C1 segment of cervical spinal cord (tissue), 14 donors: ENCODE data around the gene FBXO11.
A peak's percentile ranks its signal among the peaks of the same experiment; 100 is the strongest.
"Not testable (repeated sequence)": the region's sequence is repeated elsewhere in the genome, so short reads cannot be mapped to it uniquely, and the experiment has no call there.

Source experiments
- DNase-seq, 14 donors: peaks; one replicate each; lab custom pipeline; 2025; lab: John Stamatoyannopoulos, UW

FBXO11 gene

GRCh38 chr2:47897883-47898731 lies 8.2 kb downstream of the FBXO11 start:
- no peak for DNase-seq

DNA sequence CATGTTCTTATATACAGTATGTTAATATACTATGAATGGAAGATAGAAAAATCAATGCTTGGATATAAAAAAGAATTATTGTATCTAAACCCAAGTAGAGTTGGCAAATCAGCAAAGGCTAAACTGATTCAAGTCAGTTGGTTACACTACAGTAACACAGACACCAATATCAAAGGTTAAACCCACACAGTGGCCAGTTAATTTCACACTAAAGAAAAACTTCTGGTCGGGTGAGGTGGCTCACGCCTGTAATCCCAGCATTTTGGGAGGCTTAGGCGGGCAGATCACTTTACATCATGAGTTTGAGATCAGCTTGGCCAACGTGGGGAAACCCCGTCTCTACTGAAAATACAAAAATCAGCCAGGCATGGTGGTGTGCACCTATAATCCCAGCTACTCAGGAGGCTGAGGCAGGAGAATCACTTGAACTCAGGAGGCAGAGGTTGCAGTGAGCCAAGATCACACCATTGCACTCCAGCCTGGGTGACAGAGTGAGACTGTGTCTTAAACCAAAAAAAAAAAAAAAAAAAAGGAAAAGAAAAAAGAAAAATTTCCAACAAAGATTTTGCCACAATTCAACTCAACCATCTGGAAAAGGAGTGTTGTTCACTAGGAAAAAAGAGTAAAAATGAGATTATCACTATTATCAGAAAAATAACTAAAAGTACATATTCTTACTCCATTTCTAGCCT lies 9.0 kb downstream of the FBXO11 start:
- DNase-seq: not testable (repeated sequence)

DNA sequence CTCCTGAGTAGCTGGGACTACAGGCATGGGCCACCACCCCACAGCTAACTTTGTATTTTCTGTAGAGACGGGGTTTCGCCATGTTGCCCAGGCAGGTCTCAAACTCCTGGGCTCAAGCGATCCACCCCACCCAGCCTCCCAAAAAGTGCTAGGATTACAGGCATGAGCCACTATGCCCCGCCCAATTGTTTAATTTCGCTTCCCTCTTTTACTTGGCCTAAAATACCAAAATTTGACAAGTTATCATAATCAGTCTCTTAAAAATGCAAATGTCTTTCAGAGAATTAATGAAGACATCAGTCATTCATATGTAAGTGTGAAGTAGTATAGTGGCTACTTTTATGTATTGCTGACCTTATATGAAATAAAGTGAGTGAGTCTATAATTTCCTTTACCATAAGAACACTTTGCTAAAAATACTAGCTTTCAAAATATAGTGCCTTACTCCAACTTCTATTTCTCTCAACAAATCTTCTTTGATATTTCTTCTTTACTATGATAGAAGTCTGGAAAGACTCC lies 9.8 kb downstream of the FBXO11 start:
- DNase-seq: no peak

GRCh38 chr2:47893771-47894170 lies 12.5 kb downstream of the FBXO11 start:
- DNase-seq: no peak

DNA sequence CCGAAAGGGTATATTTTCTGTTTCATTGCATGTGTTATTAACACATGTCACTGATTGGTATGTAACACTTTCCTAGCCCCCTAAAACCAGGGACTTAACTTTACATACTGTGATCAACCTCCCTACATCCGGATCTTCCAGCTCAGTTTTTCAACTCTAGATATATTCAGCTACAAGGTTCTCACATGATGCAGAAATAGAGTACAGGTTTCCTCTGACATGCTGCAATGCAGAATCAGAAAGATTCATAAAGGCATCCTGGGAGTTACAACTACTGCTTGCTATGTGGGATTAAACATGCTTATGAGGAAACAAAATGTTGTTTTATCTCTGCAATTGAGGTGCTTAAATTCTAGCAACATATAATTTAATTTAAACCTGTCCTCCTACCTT lies 14.0 kb downstream of the FBXO11 start:
- DNase-seq: no peak

DNA sequence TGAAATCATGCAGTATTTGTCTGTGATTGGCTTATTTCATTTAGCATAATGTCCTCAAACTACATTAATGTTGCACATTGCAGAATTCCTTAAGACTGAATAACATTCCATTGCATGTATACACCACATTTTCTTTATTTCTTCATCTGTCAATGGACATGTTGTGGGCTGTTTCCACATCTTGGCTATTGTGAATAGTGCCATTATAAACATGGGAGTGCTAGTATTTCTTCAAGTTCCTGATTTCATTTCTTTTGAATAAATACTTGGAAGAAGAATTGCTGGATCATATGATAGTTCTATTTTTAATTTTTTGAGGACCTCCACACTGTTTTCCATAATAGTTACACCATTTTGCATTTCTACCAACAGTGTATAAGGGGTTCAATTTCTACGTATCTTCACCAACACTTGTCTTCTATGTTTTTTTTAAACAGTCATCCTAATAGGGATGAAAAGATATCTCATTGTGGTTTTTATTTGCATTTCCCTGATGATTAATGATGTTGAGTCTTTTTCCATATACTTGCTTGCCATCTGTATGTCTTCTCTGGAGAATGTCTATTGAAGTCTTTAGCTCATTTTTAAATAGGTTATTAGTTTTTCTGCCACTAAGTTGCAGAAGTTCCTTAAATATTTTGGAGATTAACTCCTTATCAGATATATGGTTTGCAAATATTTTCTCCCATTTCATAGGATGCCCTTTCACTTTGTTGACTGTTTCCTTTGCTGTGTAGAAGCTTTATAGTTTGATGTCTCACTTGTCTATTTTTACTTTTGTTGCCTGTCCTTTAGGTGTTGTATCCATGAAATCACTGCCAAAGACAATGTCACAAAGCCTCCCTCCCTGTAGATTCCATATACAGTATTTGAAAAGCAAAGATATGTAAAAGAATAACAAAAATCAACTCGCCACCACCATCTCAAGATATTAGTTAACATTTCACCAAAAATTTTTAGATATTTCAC lies 14.6 kb downstream of the FBXO11 start:
- no peak for DNase-seq

DNA sequence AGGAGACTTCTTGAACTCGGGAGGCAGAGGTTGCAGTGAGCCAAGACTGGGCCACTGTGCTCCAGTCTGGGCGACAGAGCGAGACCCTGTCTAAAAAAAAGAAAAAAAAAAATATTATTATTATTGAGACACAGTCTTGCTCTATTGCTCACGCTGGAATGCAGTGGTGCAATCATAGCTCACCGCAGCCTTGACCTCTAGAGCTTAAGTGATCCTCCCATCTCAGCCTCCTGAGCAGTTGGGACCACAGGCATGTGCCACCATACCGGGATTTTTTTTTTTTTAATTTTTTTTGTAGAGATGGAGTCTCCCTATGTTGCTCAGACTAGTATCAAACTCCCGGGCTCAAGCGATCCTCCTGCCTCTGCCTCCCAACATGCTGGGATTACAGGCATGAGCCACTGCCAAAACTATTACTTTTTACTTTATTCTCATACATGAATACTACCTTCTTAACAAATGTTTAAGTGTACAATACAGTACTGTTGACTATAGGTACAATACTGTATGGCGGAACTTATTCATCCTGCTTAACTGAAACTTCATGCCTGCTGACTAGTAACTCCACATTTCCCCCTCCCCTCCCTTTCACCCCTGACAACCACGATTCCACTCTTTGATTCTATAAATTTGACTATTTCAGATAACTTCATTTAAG lies 15.5 kb downstream of the FBXO11 start:
- DNase-seq: no peak

DNA sequence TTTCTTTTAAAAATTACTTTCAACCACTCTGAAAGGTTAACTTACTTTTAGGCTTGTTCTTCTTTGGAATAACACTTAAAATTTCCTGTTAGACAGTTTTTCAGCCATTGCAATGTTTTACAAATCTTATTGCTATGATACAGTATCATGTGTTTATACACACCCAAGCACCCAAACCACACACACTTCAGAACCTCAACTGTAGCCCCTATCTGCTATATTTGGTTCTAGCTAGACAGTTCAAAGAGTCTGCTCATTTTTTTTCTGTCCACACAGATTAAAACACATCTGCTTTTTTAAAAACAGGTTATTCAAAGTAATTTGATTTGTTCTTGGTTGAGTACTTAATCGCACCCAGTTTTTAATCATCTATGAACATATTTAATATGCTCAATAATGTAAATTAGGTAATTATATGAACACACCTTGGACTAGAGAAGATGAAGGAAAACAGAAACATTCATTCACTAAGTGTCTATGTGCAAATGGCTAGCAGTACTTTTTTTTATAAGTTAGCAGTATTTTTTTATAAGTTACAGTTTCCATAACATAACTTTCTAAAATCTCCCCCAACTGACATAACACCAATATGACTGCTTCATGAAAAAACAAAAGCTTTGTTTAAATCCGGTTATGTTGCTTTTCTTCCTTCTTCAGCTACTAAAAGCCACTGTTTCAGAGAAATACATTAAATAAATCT lies 17.6 kb downstream of the FBXO11 start:
- no peak for DNase-seq

DNA sequence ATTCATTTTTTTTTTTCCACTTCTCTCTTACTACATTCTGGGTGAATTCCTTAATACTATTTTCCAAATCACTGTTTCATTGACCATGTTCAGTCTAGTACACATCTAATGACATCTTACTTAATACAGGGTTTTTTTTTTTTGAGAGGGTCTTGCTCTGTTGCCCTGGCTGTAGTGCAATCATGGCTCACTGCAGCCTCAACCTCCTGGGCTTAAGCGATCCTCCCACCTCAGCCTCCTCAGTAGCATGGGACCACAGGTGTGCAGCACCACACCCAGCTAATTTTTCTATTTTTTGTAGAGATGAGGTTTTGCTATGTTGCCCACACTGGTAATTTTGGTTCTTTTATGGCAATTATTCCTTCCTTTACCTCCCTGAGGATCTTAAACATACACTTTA lies 29.4 kb downstream of the FBXO11 start:
- no peak for DNase-seq

DNA sequence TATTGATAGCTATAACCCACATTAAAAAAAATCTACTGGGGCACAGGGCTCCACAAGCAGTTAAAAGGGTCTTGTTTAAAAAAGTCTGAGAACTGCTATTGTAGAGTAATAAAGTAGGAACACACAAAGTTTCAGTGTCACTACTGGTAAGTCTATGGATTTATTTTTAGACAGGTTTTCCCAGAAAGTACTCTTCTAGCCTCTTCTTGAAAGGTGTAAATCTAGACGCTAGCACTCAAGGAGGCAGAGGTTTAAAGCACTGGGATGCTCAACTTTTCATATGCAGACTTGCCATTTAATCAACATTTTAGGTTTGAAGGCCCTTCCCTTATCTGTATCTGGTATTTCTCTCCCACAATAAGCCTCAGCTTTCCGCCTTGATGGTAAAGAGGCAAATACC lies 33.4 kb downstream of the FBXO11 start:
- DNase-seq: no peak

GRCh38 chr2:47870641-47871540 lies 35.4 kb downstream of the FBXO11 start:
- DNase-seq: no peak

DNA sequence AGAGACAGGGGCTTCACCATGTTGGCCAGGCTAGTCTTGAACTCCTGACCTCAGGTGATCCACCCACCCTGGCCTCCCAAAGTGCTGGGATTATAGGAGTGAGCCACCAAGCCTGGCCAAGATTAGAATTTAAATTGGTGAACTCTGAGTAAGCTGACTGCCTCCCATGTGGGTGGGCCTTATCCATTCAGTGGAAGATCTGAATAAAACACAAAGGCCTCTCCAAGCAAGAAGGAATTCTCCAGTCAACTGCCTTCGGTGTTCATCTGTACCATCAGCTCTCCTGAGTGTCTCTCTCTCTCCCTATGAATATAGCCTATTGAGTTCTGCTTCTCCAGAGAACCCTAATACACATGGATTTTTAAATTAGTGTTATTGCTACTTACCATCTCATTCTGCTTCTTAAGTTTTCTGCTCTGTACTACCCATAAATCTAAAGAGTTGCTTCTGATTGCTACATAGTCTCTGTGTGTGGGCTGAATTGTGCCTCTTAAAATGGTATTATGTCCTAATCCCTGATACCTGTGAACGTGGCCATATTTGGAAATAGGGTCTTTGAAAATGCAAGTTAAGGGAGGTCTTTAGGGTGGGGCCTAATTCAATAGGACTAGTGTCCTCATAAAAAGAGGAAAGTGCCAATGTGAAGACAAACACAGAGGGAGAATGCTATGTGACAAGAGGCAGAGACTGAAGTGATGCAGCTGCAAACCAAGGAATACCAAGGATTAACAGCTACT lies 36.3 kb downstream of the FBXO11 start:
- no peak for DNase-seq

DNA sequence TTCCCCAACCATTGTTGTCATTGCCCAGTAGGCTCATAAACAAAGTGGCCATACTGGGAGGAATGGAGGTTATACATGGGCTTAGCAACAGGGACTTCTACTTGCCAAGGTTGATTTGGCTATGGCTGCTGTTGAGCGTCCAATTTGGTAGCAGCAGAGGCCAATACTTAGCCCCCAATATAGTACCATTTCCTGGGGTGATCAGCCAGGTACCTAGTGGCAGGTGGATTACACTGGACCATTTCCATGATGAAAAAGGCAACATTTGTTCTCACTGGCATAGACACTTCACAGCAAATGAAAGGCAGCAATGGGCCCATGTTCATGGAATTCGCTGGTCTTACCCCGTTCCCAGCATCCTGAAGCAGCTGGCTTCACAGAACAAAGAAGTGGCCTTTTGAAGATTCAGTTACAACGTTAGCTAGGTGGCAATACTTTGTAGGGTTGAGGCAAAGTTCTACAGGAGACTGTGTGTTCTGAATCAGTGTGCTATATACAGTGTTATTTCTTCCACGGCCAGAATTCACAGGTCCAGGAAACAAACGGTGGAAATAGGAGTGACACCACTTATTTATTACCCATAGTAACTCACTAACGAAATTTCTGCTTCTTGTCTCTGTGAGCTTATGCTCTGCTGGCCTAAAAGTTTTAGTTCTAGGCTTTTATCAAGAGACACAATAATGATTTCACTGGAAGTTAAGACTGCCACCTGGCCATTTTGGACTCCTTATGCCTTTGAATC lies 37.5 kb downstream of the FBXO11 start:
- DNase-seq: peak in 1 of 14 donors; percentile 71

GRCh38 chr2:47867205-47867604 lies 39.1 kb downstream of the FBXO11 start:
- DNase-seq: peak in 2 of 14 donors; percentile 16 to 24

DNA sequence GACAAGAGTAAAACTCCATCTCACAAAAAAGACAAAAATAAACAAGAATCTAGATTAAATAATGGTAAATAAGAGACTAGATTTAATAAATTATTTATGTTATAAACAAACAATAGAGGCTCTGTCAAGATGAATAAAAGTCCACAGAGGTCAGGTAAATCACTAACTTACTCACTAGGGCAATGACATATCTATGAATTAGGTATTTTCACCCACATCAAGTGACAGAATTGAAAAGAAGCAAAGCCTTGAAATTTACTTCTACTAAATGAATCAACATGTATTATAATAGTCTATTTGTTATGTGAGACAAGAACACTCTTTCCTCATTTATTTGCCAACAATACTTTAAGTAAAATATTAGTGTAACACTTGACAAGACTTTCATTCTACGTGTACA lies 41.7 kb downstream of the FBXO11 start:
- DNase-seq: no peak

DNA sequence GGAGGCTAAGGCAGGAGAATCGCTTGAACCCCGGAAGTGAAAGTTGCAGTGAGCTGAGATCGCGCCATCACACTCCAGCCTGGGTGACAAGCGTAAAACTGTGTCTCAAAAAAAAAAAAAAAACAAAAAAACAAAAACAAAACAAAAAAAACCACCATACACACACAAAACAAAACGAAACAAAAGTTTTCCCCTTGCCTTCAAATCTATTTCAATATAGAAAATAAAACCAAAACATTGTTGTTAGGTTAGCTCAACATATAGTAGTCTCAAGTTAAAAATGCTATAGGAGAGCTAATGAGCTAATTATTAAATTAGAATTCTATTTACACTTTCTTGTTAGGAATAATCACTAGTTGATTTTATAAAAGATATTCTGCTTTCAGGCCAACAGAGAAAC lies 43.3 kb downstream of the FBXO11 start:
- DNase-seq: no peak

GRCh38 chr2:47853067-47853777 lies 53.1 kb downstream of the FBXO11 start:
- DNase-seq: not testable (repeated sequence)
